C1 segment of cervical spinal cord (tissue), 14 donors: ENCODE data around the gene VN1R5.

Experiments
- DNase-seq, 14 donors: peaks; one replicate each; lab custom pipeline; 2025; lab: John Stamatoyannopoulos, UW

VN1R5 gene

DNA sequence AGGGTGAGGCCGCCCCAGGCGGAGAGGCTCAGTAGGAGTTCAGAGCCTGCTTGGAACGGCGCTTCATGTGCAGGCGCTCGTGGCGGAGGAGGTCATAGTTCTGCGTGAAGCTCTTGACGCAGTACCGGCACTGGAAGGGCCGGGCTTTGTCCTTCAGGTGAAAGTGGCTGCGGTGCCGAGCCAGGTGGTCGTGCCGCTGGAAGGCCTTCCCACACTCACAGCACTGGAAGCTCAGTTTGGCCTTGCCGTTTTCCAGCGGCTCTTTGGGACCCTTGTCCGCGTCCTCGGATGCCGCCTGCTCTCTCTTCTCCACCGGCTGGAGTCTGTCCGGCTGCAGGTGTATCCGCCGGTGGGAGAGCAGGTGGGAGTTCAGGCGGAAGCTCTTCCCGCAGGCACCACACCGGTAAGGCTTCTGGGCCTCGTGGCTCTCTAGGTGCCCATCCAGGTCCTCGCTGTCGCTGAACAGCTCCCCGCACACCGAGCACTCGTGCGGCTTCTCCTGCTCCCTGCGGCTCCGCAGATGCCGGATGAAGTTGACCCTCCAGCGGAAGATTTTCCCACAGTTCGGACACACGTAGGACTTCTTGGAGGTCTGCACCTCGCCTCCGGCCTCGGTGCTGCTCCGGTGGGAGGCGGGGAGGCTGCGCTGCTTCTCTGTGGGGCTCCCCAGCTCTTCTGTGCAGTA, 44.8 kb downstream of the VN1R5 start:
- no peak for DNase-seq

DNA sequence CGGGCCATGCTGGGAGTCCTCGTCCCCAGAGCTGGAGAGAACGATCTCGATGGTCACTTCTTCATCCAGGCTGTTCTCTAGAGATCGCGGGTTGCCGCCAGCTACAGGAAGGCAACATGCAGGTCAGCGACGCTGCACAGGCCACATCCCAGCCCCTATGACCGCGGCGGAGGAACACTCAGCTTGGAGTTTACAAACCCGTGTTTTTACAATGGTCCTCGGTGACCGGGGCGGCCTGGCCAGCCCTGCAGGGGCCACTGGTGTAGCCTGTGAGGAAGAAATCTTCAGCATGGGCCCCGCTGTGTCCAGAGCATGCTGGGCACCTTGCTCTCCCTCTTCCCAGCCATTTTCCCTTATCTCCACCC, 45.3 kb downstream of the VN1R5 start:
- no peak for DNase-seq

DNA sequence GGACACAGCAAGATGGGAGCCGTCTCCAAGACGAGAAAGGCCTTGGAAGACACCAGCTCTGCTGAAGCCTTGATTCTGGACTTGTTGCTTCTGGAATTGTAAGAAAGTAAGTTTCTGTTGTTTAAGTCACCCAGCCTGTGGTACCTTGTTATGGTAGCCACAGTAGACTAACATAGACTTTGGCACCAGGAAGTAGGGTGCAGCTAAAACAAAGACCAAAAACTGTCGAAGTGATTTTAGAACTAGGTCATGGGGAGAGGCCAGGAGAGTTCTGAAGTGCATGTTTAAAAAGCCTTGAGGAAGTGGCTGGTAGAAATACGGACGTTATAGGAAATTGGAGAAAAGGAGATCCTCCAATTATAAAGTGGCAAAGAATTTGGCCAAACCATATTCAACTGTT, 47.3 kb downstream of the VN1R5 start:
- no peak for DNase-seq

DNA sequence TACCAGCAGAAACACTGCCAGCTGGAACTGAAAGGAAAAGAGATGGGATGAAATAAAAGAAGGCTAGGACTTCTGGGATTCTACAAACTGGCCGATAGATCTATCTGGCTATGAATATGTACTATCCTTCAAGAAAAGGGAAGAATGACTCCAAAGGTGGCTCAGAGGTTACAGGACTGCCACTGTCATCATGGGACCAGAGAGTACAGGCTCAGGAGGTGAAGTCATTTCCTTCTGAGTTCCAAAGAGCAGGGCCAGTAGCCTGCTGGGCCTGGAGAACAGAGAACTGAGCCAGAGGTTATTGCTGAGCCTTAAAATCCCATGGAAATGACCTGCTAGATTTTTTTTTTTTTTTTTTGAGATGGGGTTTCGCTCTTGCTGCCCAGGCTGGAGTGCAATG, 48.2 kb downstream of the VN1R5 start:
- DNase-seq = no peak
